DND-41 (cell line): ENCODE data around the gene ARHGAP8.

Experiments
- EZH2 ChIP-seq: IDR thresholded peaks from 3 replicates; pipeline ENCODE4 v1.6.1; 2012; ENCODE audit warnings: borderline replicate concordance, low read depth, mild to moderate bottlenecking, moderate library complexity, low read length, inconsistent platforms; ENCODE audit not compliant: severe bottlenecking
- TF ChIP-seq, protein P1 (sequence below): IDR thresholded peaks from 2 replicates; pipeline ENCODE4 v1.5.1; 2012; ENCODE audit warnings: borderline replicate concordance, low read length, moderate library complexity, mild to moderate bottlenecking; ENCODE audit not compliant: poor library complexity, severe bottlenecking; ENCODE audit errors: extremely low read depth

DNA sequence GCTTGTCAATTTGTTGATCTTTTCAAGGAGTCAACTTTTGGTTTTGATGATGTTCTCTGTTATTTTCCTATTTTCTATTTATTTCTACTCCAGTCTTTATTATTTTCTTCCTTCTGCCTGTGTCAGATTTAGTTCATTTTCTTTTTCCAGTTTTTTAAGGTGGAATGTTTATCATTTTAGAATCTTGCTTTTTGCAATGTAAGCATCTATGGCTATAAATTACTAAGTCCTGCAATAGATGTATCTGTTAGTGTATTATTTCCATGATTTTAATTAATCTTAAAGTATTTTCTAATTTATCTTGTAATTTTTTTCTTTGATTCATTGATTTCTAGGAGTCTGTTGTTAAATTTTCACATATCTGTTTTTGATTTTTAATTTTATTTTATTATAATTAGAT lies 81.7 kb downstream of the ARHGAP8 start:
- TF ChIP-seq, protein P1, sequence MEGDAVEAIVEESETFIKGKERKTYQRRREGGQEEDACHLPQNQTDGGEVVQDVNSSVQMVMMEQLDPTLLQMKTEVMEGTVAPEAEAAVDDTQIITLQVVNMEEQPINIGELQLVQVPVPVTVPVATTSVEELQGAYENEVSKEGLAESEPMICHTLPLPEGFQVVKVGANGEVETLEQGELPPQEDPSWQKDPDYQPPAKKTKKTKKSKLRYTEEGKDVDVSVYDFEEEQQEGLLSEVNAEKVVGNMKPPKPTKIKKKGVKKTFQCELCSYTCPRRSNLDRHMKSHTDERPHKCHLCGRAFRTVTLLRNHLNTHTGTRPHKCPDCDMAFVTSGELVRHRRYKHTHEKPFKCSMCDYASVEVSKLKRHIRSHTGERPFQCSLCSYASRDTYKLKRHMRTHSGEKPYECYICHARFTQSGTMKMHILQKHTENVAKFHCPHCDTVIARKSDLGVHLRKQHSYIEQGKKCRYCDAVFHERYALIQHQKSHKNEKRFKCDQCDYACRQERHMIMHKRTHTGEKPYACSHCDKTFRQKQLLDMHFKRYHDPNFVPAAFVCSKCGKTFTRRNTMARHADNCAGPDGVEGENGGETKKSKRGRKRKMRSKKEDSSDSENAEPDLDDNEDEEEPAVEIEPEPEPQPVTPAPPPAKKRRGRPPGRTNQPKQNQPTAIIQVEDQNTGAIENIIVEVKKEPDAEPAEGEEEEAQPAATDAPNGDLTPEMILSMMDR: no peak
- TF ChIP-seq EZH2: no peak
